Adipose tissue (tissue), 3 donors: ENCODE results near the gene CHRNE. TPM values are rescaled to one million over a fixed set of nuclear protein-coding genes. Genes with fewer than 3 reads are reported as not detected.
"Not testable (repeated sequence)": the region's sequence is repeated elsewhere in the genome, so short reads cannot be mapped to it uniquely, and the experiment has no call there.

ENCODE experiments used
- H3K27ac ChIP-seq: one replicate; pipeline ENCODE4 v1.5.1; 2013; ENCODE audit warnings: low read depth, low read length
- WGBS, 3 donors: extraction: QIAGEN DNeasy Blood & Tissue Kit; methylation state at CpG; one replicate each; pipeline ENCODE4 v1.1.7; 2013; 5-methylcytosine and 5-hydroxymethylcytosine counted together
- polyA plus RNA-seq, 3 donors: library from polyadenylated mRNA; stranded (reverse); fragments of 200-250 nt; gene quantifications; one replicate each; pipeline ENCODE4 v1.2.3, GENCODE V29; 2013
- donor health status: healthy with polysubstance abuse.
- donor health status: Bipolar disorder and iron deficiency.
- donor health status: healthy.

CHRNE gene
- polyA plus RNA-seq, 3 donors = 1.2 to 3.1 (median 1.8) TPM

- H3K27ac ChIP-seq = no peak overlapping the region
- 74 to 78% (median 76%) methylated on average over 27 of the region's 27 CpGs for WGBS, 3 donors
Observed at GRCh38 chr17:4895657-4896331, 7.1 kb downstream of the CHRNE start.

DNA sequence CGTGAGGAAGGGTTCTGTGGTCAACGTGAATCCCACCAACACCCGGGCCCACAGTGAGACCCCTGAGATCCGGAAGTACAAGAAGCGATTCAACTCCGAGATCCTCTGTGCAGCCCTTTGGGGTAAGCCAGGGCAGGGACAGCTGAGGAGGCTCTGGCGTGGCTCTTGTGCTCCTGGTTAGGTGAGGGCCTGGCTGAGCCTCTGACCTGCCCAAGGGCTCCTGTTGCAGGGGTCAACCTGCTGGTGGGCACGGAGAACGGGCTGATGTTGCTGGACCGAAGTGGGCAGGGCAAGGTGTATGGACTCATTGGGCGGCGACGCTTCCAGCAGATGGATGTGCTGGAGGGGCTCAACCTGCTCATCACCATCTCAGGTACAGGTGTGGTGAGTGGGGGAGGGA is 7.8 kb downstream of the CHRNE start:
- WGBS, 3 donors = 90 to 95% (median 92%) methylated on average over 13 of the region's 13 CpGs
- H3K27ac ChIP-seq = no peak overlapping the region

DNA sequence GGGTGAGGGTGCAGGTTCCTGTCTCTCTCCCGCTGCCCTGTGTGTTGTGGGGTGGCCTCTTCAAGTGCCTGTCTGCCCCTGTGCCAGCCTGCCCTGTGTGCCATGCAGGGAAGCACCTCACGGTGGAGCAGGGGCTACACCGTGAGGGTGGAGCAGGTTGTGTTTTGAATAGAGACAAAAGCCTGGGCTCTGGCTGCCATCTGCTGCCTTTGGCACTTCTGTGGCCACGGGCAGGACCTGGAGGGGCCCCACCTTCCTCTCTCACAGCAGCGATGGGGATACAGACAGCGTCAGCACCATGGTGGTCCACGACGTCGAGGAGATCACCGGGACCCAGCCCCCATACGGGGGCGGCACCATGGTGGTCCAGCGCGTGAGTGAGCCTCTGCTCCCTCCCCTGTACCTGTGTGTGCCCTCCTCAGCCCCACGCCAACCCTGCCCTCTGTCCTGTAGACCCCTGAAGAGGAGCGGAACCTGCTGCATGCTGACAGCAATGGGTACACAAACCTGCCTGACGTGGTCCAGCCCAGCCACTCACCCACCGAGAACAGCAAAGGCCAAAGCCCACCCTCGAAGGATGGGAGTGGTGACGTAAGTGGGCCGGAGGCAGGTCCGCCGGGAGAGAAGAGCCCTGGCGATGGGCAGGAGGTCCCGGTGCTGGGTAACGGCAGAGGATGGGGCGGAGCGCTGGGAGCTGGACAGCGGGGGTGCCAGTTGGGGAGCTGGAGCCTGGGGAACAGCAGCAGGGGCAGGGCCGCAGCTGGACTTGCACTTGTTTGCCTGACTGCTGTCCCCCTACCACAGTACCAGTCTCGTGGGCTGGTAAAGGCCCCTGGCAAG is 9.0 kb downstream of the CHRNE start:
- H3K27ac ChIP-seq = no peak overlapping the region
- 90 to 92% (median 91%) methylated on average over 30 to 31 of the region's 31 CpGs for WGBS, 3 donors

DNA sequence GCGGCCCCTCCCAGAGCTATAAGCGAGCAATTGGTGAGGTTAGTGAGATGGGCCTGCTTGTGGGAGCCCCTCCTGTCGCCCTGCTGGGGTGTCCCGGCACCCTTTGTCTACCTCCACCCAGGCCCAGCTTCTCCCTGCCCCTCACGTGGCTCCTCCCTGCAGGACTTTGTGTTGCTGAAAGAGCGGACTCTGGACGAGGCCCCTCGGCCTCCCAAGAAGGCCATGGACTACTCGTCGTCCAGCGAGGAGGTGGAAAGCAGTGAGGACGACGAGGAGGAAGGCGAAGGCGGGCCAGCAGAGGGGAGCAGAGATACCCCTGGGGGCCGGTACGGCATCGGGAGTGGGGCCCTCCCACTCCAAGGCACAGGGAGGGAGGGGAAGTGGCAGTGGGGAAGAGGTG is 9.6 kb downstream of the CHRNE start:
- 84 to 87% (median 85%) methylated on average over 18 of the region's 18 CpGs for WGBS, 3 donors

DNA sequence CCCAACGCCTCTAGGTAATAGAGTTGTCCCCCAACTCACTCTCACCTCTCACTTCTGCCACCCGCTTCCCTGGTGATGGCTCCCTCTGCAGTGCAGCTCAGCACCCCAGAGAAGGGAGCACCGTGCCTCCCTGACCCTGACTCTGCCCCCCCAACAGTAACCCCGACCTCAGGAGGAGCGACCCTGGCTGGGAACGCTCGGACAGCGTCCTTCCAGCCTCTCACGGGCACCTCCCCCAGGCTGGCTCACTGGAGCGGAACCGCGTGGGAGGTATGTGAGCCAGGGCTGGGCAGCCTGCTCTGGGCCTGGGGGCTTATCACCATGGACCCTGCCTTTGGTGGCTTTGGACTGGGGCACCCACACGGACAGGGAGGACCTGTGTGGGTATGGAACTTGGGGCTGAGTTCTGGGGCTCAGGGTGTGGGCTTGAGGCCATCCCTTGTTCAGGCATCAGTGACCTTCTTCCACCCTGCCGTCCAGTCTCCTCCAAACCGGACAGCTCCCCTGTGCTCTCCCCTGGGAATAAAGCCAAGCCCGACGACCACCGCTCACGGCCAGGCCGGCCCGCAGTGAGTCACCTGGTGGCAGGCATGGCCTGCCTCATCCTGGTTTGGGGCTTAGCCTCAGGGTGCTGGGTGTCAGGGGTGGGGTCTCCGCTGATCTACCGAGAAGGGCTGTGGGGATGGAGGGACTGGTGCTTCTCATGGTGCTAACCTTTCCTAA is 10.2 kb downstream of the CHRNE start:
- H3K27ac ChIP-seq = no peak overlapping the region
- 86 to 91% (median 90%) methylated on average over 21 to 23 of the region's 23 CpGs for WGBS, 3 donors

More for the DNA sequence above, 9.6 kb downstream of the CHRNE start:
- no peak overlapping the region for H3K27ac ChIP-seq

DNA sequence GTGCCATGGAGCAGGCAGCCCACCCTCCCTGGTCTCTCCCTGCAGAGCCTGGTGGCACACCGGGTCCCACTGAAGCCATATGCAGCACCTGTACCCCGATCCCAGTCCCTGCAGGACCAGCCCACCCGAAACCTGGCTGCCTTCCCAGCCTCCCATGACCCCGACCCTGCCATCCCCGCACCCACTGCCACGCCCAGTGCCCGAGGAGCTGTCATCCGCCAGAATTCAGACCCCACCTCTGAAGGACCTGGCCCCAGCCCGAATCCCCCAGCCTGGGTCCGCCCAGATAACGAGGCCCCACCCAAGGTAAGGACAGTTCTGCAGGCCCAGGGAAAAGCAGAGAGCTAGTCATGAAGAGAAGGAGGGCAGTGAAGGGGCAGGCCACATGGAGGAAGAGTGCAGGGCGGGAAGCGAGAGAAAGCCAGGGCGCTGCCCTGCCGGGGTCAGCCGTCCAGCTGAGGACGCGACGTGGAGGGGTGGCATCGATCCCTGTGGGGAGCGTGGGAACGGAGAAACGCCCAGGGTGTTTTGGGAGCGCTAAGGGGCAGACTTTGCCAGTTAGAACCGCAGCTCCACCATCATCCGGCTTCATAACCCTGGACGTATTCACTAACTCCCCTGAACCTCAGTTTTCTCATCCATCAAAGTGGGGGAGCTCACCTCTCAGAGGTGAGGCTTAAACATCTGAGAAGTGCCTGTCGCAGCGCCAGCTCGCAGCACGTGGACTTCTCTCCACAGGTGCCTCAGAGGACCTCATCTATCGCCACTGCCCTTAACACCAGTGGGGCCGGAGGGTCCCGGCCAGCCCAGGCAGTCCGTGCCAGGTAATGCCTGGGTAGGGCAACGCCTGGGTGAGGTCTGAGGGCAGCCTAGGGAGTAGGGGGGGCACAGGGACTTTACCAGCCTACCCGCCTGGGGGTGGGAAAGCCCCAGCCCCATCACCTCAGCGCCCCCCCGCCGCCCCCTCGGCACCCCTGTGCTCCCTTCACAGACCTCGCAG is 11.2 kb downstream of the CHRNE start:
- no peak overlapping the region for H3K27ac ChIP-seq
- WGBS, 3 donors = 90 to 93% (median 93%) methylated on average over 42 of the region's 42 CpGs

- no peak overlapping the region for H3K27ac ChIP-seq
- 92 to 94% (median 93%) methylated on average over 17 to 18 of the region's 18 CpGs for WGBS, 3 donors
Observed at GRCh38 chr17:4887581-4887980, 15.3 kb downstream of the CHRNE start.

- no peak overlapping the region for H3K27ac ChIP-seq
- WGBS, 3 donors = 93 to 94% (median 94%) methylated on average over 12 of the region's 12 CpGs
Observed at GRCh38 chr17:4886830-4887229, 16.1 kb downstream of the CHRNE start.

GRCh38 chr17:4884489-4884888 is 18.4 kb downstream of the CHRNE start:
- 93 to 94% (median 94%) methylated on average over 4 of the region's 4 CpGs for WGBS, 3 donors
- H3K27ac ChIP-seq = no peak overlapping the region

- 24 to 39% (median 35%) methylated on average over 9 of the region's 9 CpGs for WGBS, 3 donors
- H3K27ac ChIP-seq = no peak overlapping the region
Observed at GRCh38 chr17:4881761-4882555, 20.9 kb downstream of the CHRNE start.

DNA sequence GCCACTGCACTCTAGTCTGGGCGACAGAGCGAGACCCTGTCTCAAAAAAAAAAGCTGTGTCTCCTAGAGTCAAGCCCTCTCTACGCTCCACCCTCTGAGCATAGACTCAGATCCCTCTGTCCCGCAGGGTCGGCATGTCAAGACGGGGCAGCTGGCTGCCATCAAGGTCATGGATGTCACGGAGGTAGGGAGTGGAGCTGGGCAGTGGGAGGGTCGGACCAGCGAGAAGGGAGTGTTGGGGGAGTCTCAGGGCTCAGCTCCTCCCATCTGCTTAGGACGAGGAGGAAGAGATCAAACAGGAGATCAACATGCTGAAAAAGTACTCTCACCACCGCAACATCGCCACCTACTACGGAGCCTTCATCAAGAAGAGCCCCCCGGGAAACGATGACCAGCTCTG is 22.0 kb downstream of the CHRNE start:
- WGBS, 3 donors = 74 to 83% (median 82%) methylated on average over 14 to 15 of the region's 15 CpGs
- no peak overlapping the region for H3K27ac ChIP-seq

GRCh38 chr17:4879601-4880000 is 23.3 kb downstream of the CHRNE start:
- 53 to 86% (median 58%) methylated on average over 4 of the region's 4 CpGs for WGBS, 3 donors
- no peak overlapping the region for H3K27ac ChIP-seq

DNA sequence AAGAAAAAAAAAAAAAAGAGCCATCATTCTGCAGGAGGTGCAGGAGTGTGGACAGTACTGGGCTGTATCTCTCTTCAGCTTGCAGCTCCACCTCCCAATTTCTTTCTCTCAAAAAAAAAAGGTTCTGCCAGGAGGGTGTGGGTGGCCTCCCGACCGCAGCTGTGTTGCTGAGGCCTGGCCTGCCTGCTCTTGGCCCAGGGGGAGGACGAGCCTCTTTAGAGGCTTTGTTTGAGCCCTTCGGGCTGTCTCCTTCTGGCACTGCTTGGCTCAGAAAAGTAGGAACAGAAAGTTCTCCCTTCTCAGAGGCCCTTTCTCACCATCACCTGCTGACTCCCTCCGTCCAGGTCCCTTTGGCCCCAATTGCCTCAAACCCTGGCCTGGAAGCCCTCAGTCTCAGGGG is 25.8 kb downstream of the CHRNE start:
- H3K27ac ChIP-seq = no peak overlapping the region
- 57 to 88% (median 79%) methylated on average over 5 of the region's 5 CpGs for WGBS, 3 donors

GRCh38 chr17:4872786-4873185 is 30.1 kb downstream of the CHRNE start:
- no peak overlapping the region for H3K27ac ChIP-seq

GRCh38 chr17:4870855-4871254 is 32.0 kb downstream of the CHRNE start:
- no peak overlapping the region for H3K27ac ChIP-seq
- WGBS, 3 donors = 70 to 89% (median 79%) methylated on average over 2 of the region's 2 CpGs

More at GRCh38 chr17:4872786-4873185, 30.1 kb downstream of the CHRNE start:
- 33 to 67% (median 45%) methylated on average over 8 of the region's 8 CpGs for WGBS, 3 donors

DNA sequence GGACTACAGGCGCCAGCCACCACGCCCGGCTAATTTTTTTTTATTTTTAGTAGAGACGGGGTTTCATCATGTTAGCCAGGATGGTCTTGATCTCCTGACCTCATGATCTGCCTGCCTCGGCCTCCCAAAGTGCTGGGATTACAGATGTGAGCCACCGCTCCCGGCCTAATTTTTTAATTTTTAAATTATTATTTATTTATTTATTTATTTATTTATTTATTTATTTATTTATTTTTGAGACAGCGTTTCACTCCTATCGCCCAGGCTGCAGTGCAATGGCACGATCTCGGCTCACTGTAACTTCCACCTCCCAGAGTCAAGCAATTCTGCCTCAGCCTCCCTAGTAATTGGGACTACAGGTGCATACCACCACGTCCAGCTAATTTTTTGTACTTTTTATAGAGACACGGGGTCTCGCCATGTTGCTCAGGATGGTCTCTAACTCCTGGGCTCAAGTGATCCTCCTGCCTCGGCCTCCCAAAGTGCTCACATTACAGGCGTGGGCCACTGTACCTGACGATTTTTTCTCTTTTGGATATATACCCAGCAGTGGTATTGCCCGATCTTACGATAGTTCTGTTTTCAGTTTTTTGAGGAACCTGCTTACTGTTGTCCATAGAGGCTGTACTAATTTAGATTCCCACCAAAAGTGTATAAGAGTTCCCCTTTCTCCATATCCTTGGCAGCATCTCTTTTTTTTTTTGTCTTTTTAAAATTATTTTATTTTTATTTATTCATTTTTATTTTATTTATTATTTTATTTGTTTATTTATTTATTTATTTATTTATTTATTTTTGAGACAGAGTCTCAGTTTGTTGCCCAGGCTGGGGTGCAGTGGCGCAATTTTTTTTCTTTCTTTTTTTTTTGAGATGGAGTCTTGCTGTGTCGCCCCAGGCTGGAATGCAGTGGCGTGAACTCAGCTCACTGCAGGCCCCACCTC is 33.6 kb downstream of the CHRNE start:
- 92 to 96% (median 95%) methylated on average over 22 of the region's 22 CpGs for WGBS, 3 donors
- not testable (repeated sequence) for H3K27ac ChIP-seq
